ENCODE measurements around the gene TEF. TPM values are rescaled to one million over a fixed set of nuclear protein-coding genes. Genes with fewer than 3 reads are reported as not detected.

Gene TEF
- total RNA-seq, 1 donor from 2014 or later, result 13.9 TPM

GRCh38 chr22:41377846-41378245 lies 3.9 kb upstream of the TEF start:
- Mint-ChIP-seq H3K36me3 (ENCODE audit: unreplicated experiment) (no peaks in the 10 kb centered on the region), H3K27me3 (ENCODE audit: unreplicated experiment) (peaks cover 4% of the 10 kb centered on the region), H3K27ac (ENCODE audit: unreplicated experiment) (no peak overlapping the region), H3K4me3 (ENCODE audit: unreplicated experiment) (no peak overlapping the region), H3K4me1 (ENCODE audit: low read depth, unreplicated experiment) (peaks cover 2% of the 10 kb centered on the region), H3K9me3 (ENCODE audit: unreplicated experiment) (no peaks in the 10 kb centered on the region)
- no peak for TF ChIP-seq CTCF (IDR thresholded peaks at IDR 0.05; ENCODE audit: partially characterized antibody, unreplicated experiment)
- DNase-seq, result no peak

- peaks cover 5% of the 10 kb centered on the region for H3K27me3 Mint-ChIP-seq (ENCODE audit: unreplicated experiment)
- peaks cover 7% of the 10 kb centered on the region for H3K9me3 Mint-ChIP-seq (ENCODE audit: unreplicated experiment)
- no peaks in the 10 kb centered on the region for H3K36me3 Mint-ChIP-seq (ENCODE audit: unreplicated experiment)
- DNase-seq, result no peak
- no peak for TF ChIP-seq CTCF (IDR thresholded peaks at IDR 0.05; ENCODE audit: partially characterized antibody, unreplicated experiment)
- peak overlapping the region; percentile 84 for H3K4me3 Mint-ChIP-seq (ENCODE audit: unreplicated experiment)
- peak overlapping the region; percentile 66 for H3K27ac Mint-ChIP-seq (ENCODE audit: unreplicated experiment)
- H3K4me1 Mint-ChIP-seq (ENCODE audit: low read depth, unreplicated experiment), result peaks cover 14% of the 10 kb centered on the region
Measured at GRCh38 chr22:41380993-41381328, 781 bp upstream of the TEF start.

GRCh38 chr22:41382098-41382578 lies 396 bp downstream of the TEF start:
- peak; percentile 87 for DNase-seq
- TF ChIP-seq CTCF (IDR thresholded peaks at IDR 0.05; ENCODE audit: partially characterized antibody, unreplicated experiment), result no peak
- Mint-ChIP-seq H3K9me3 (ENCODE audit: unreplicated experiment) (peaks cover 7% of the 10 kb centered on the region), H3K4me3 (ENCODE audit: unreplicated experiment) (peak overlapping the region; percentile 81), H3K27ac (ENCODE audit: unreplicated experiment) (peak overlapping the region; percentile 93), H3K27me3 (ENCODE audit: unreplicated experiment) (peaks cover 3% of the 10 kb centered on the region), H3K36me3 (ENCODE audit: unreplicated experiment) (no peaks in the 10 kb centered on the region), H3K4me1 (ENCODE audit: low read depth, unreplicated experiment) (peaks cover 14% of the 10 kb centered on the region)

GRCh38 chr22:41382610-41383009 lies 868 bp downstream of the TEF start:
- peaks cover 14% of the 10 kb centered on the region for H3K4me1 Mint-ChIP-seq (ENCODE audit: low read depth, unreplicated experiment)

GRCh38 chr22:41383085-41383484 lies 1.3 kb downstream of the TEF start:
- Mint-ChIP-seq H3K4me3 (ENCODE audit: unreplicated experiment) (peak overlapping the region; percentile 81), H3K9me3 (ENCODE audit: unreplicated experiment) (peaks cover 8% of the 10 kb centered on the region), H3K4me1 (ENCODE audit: low read depth, unreplicated experiment) (peaks cover 14% of the 10 kb centered on the region), H3K36me3 (ENCODE audit: unreplicated experiment) (no peaks in the 10 kb centered on the region), H3K27me3 (ENCODE audit: unreplicated experiment) (peaks cover 3% of the 10 kb centered on the region), H3K27ac (ENCODE audit: unreplicated experiment) (peak overlapping the region; percentile 93)
- no peak for DNase-seq
- TF ChIP-seq CTCF (IDR thresholded peaks at IDR 0.05; ENCODE audit: partially characterized antibody, unreplicated experiment), result no peak

More at GRCh38 chr22:41382610-41383009, 868 bp downstream of the TEF start:
- TF ChIP-seq CTCF (IDR thresholded peaks at IDR 0.05; ENCODE audit: partially characterized antibody, unreplicated experiment), result no peak
- peak overlapping the region; percentile 81 for H3K4me3 Mint-ChIP-seq (ENCODE audit: unreplicated experiment)
- no peaks in the 10 kb centered on the region for H3K36me3 Mint-ChIP-seq (ENCODE audit: unreplicated experiment)
- peak overlapping the region; percentile 93 for H3K27ac Mint-ChIP-seq (ENCODE audit: unreplicated experiment)
- H3K9me3 Mint-ChIP-seq (ENCODE audit: unreplicated experiment), result peaks cover 8% of the 10 kb centered on the region
- peak; percentile 36 for DNase-seq
- peaks cover 3% of the 10 kb centered on the region for H3K27me3 Mint-ChIP-seq (ENCODE audit: unreplicated experiment)

All from glutamatergic neuron (in vitro differentiated cells).